ENCODE measurements around the gene TMPRSS7.
A peak's percentile ranks its signal among the peaks of the same experiment; 100 is the strongest.

Gene TMPRSS7

GRCh38 chr3:112117841-112118571 is 83.5 kb downstream of the TMPRSS7 start:
- Histone ChIP-seq H3K27ac (ENCODE audit: low read length) (peak overlapping the region; percentile 46), H3K9ac (ENCODE audit: low read length) (no peak overlapping the region), H3K36me3 (replicated peaks; ENCODE audit: low read depth, low read length) (peaks cover 3% of the 10 kb centered on the region), H3K79me2 (ENCODE audit: low read length) (no peaks in the 10 kb centered on the region), H3K9me3 (ENCODE audit: insufficient read depth, low read length) (no peaks in the 10 kb centered on the region), H2AFZ (ENCODE audit: low read depth, low read length) (no peak overlapping the region), H3K4me2 (ENCODE audit: low read length) (peak overlapping the region; percentile 93), H3K4me3 (ENCODE audit: low read length) (no peak overlapping the region), H4K20me1 (ENCODE audit: insufficient read depth, low read length) (no peaks in the 10 kb centered on the region), H3K4me1 (ENCODE audit: low read length) (peaks cover 81% of the 10 kb centered on the region), H3K27me3 (ENCODE audit: low read depth, low read length) (no peaks in the 10 kb centered on the region)
- TF ChIP-seq, protein P1, sequence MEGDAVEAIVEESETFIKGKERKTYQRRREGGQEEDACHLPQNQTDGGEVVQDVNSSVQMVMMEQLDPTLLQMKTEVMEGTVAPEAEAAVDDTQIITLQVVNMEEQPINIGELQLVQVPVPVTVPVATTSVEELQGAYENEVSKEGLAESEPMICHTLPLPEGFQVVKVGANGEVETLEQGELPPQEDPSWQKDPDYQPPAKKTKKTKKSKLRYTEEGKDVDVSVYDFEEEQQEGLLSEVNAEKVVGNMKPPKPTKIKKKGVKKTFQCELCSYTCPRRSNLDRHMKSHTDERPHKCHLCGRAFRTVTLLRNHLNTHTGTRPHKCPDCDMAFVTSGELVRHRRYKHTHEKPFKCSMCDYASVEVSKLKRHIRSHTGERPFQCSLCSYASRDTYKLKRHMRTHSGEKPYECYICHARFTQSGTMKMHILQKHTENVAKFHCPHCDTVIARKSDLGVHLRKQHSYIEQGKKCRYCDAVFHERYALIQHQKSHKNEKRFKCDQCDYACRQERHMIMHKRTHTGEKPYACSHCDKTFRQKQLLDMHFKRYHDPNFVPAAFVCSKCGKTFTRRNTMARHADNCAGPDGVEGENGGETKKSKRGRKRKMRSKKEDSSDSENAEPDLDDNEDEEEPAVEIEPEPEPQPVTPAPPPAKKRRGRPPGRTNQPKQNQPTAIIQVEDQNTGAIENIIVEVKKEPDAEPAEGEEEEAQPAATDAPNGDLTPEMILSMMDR (IDR thresholded peaks at IDR 0.05; ENCODE audit: low read depth, low read length): 0 out of 2 replicates have a peak, but pooled peaks have one; percentile 24
- TF ChIP-seq EZH2phosphoT487 (IDR thresholded peaks at IDR 0.05; ENCODE audit: low read depth): no peak

- no peaks in the 10 kb centered on the region for H3K79me2 ChIP-seq (ENCODE audit: low read length)
- peaks cover 68% of the 10 kb centered on the region for H3K4me1 ChIP-seq (ENCODE audit: low read length)
- H4K20me1 ChIP-seq (ENCODE audit: insufficient read depth, low read length): no peaks in the 10 kb centered on the region
- H3K36me3 ChIP-seq (replicated peaks; ENCODE audit: low read depth, low read length): peaks cover 3% of the 10 kb centered on the region
- H2AFZ ChIP-seq (ENCODE audit: low read depth, low read length): no peak overlapping the region
- no peak overlapping the region for H3K9ac ChIP-seq (ENCODE audit: low read length)
- no peak for TF ChIP-seq EZH2phosphoT487 (IDR thresholded peaks at IDR 0.05; ENCODE audit: low read depth)
- TF ChIP-seq, protein P1 (IDR thresholded peaks at IDR 0.05; ENCODE audit: low read depth, low read length): no peak
- no peak overlapping the region for H3K27ac ChIP-seq (ENCODE audit: low read length)
- H3K4me2 ChIP-seq (ENCODE audit: low read length): no peak overlapping the region
- H3K9me3 ChIP-seq (ENCODE audit: insufficient read depth, low read length): no peaks in the 10 kb centered on the region
- H3K27me3 ChIP-seq (ENCODE audit: low read depth, low read length): no peaks in the 10 kb centered on the region
- H3K4me3 ChIP-seq (ENCODE audit: low read length): no peak overlapping the region
Measured at GRCh38 chr3:112119962-112120836, 85.7 kb downstream of the TMPRSS7 start.

- Histone ChIP-seq H3K4me1 (ENCODE audit: low read length) (peaks cover 51% of the 10 kb centered on the region), H3K4me2 (ENCODE audit: low read length) (peak overlapping the region; percentile 4; the same call in 1 of the 2 replicates), H4K20me1 (ENCODE audit: insufficient read depth, low read length) (no peaks in the 10 kb centered on the region), H3K27me3 (ENCODE audit: low read depth, low read length) (no peaks in the 10 kb centered on the region), H2AFZ (ENCODE audit: low read depth, low read length) (no peak overlapping the region), H3K9me3 (ENCODE audit: insufficient read depth, low read length) (no peaks in the 10 kb centered on the region), H3K4me3 (ENCODE audit: low read length) (no peak overlapping the region), H3K36me3 (replicated peaks; ENCODE audit: low read depth, low read length) (peaks cover 3% of the 10 kb centered on the region), H3K27ac (ENCODE audit: low read length) (no peak overlapping the region), H3K79me2 (ENCODE audit: low read length) (no peaks in the 10 kb centered on the region), H3K9ac (ENCODE audit: low read length) (no peak overlapping the region)
- TF ChIP-seq, protein P1 (IDR thresholded peaks at IDR 0.05; ENCODE audit: low read depth, low read length): no peak
- TF ChIP-seq EZH2phosphoT487 (IDR thresholded peaks at IDR 0.05; ENCODE audit: low read depth): no peak
Measured at GRCh38 chr3:112121577-112122547, 87.3 kb downstream of the TMPRSS7 start.
